ENCODE measurements around the gene MT1X.

- no peak for TF ChIP-seq POLR2A (IDR thresholded peaks at IDR 0.05)
- no peak for TF ChIP-seq CTCF (IDR thresholded peaks at IDR 0.05)
- TF ChIP-seq POLR2AphosphoS5 (IDR thresholded peaks at IDR 0.05) = no peak
Observed at GRCh38 chr16:56672761-56673536, 9.3 kb upstream of the MT1X start.
